Central memory CD8-positive, alpha-beta T cell (primary cell): ENCODE measurements around the gene EPN1.
"Not testable (repeated sequence)": the region's sequence is repeated elsewhere in the genome, so short reads cannot be mapped to it uniquely, and the experiment has no call there.

Experiments
- ATAC-seq: fragments of 150-1000 bp; cut with Tn5 transposase; replicated peaks from 2 replicates; pipeline ENCODE4 v1.10.0; 2022; ENCODE audit warnings: mild to moderate bottlenecking, moderate FRiP score, moderate number of reproducible peaks; ENCODE audit not compliant: poor library complexity, severe bottlenecking; ENCODE audit errors: extremely low read depth
- DNase-seq, 2 donors: peaks; one replicate each; pipeline ENCODE4 v3.0.0; 2021; ENCODE audit warnings: low spot score in 2 of 2
- H3K27ac Mint-ChIP-seq: one replicate; pipeline ENCODE4 v1.8.0; 2022; ENCODE audit warnings: low read depth, mild to moderate bottlenecking, moderate library complexity, mixed read lengths
- H3K27me3 Mint-ChIP-seq: one replicate; pipeline ENCODE4 v1.8.0; 2022; ENCODE audit warnings: mixed read lengths
- H3K36me3 Mint-ChIP-seq: one replicate; pipeline ENCODE4 v1.8.0; 2022; ENCODE audit warnings: mild to moderate bottlenecking, moderate library complexity, mixed read lengths; ENCODE audit not compliant: insufficient read depth
- H3K4me1 Mint-ChIP-seq: one replicate; pipeline ENCODE4 v1.8.0; 2022; ENCODE audit warnings: mixed read lengths
- H3K4me3 Mint-ChIP-seq: one replicate; pipeline ENCODE4 v1.8.0; 2022; ENCODE audit warnings: mild to moderate bottlenecking, moderate library complexity, mixed read lengths
- H3K9me3 Mint-ChIP-seq: one replicate; pipeline ENCODE4 v1.8.0; 2022; ENCODE audit warnings: mixed read lengths

The EPN1 gene

DNA sequence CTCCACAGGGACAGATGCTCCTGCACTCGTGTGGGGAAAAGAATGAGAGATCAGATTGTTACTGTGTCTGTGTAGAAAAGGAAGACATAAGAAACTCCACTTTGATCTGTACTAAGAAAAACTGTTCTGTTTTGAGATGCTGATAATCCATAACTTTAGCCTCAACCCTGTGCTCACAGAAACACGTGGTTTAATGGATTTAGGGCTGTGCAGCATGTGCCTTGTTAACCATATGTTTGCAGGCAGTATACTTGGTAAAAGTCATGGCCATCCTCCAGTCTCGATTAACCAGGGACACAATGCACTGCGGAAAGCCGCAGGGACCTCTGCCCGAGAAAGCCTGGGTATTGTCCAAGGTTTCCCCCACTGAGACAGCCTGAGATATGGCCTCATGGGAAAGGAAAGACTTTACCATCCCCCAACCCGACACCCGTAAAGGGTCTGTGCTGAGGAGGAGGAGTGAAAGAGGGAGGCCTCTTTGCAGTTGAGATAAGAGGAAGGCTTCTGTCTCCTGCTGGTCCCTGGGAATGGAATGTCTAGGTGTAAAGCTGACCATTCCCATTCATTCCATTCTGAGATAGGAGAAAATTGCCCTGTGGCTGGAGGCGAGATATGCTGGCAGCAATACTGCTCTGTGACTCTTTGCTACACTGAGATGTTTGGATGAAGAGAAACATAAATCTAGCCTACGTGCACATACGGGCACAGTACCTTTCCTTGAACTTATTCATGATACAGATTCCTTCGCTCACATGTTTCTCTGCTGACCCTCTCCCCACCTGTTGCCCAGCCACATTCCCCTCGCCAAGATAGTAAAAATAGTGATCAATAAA lies 43.1 kb downstream of the EPN1 start:
- Mint-ChIP-seq H3K27me3 (peaks cover 68% of the 10 kb centered on the region), H3K9me3 (peaks cover 12% of the 10 kb centered on the region)
- not testable (repeated sequence) for ATAC-seq, H3K27ac Mint-ChIP-seq, DNase-seq, H3K4me1 Mint-ChIP-seq, H3K36me3 Mint-ChIP-seq, H3K4me3 Mint-ChIP-seq

- Mint-ChIP-seq H3K4me1 (no peaks in the 10 kb centered on the region), H3K27me3 (peaks cover 84% of the 10 kb centered on the region), H3K36me3 (peaks cover 1% of the 10 kb centered on the region), H3K27ac (no peak overlapping the region), H3K4me3 (no peak overlapping the region), H3K9me3 (peaks cover 12% of the 10 kb centered on the region)
- no peak for DNase-seq
- ATAC-seq = no peak
Measured at GRCh38 chr19:55720214-55720746, 45.3 kb downstream of the EPN1 start.

GRCh38 chr19:55720801-55721200 lies 45.8 kb downstream of the EPN1 start:
- Mint-ChIP-seq H3K27ac (no peak overlapping the region), H3K27me3 (peaks cover 89% of the 10 kb centered on the region), H3K4me1 (no peaks in the 10 kb centered on the region), H3K9me3 (peaks cover 12% of the 10 kb centered on the region), H3K4me3 (no peak overlapping the region), H3K36me3 (peaks cover 1% of the 10 kb centered on the region)
- DNase-seq = no peak
- ATAC-seq = no peak

DNA sequence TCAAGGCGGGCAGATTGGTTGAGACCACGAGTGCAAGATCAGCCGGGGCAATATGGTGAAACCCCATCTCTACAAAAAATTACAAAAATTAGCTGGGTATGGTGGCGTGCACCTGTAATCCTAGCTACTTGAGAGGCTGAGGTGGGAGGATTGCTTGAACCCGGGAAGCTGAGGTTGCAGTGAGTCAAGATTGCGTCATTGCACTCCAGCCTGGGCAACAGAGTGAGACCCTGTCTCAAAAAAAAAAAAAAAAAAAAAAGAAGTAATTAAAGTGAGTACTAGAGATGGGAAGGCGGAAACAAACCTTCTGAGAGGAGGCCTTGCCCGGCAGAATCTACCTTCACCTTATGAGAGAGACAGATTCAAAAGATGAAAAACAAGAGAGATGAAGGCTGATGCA lies 48.5 kb downstream of the EPN1 start:
- Mint-ChIP-seq H3K4me1 (no peaks in the 10 kb centered on the region), H3K9me3 (peaks cover 12% of the 10 kb centered on the region), H3K4me3 (no peak overlapping the region), H3K27me3 (peaks cover 67% of the 10 kb centered on the region), H3K27ac (no peak overlapping the region), H3K36me3 (peaks cover 1% of the 10 kb centered on the region)
- DNase-seq (no peak), ATAC-seq (no peak)

- not testable (repeated sequence) for H3K27ac Mint-ChIP-seq, ATAC-seq, H3K4me3 Mint-ChIP-seq, DNase-seq, H3K36me3 Mint-ChIP-seq, H3K27me3 Mint-ChIP-seq, H3K4me1 Mint-ChIP-seq, H3K9me3 Mint-ChIP-seq
Measured at GRCh38 chr19:55730378-55730777, 55.4 kb downstream of the EPN1 start.

DNA sequence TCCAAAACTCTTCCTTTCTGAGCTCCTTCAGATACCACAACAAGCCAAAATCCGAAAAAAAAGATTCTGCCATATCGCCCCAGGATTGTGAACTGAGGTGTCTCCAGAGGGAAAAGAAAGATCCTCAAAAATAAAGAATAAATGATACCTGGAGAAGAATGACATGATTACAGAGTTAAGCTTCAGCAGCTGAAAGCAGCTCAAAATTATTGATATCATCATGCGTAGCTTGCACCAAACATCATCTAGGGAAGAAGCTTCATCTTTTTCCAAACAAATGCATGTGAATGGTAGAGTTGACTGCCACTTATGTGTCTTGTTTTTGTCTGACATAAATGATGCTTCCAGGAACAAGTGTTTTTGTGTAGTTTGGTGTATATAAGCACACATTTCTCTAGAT lies 63.3 kb downstream of the EPN1 start, which contains the start of gene NLRP9:
Gene NLRP9 (minus strand): TSS at position 101 of the 400 bp plus-strand sequence. CDS start 28 bp downstream, at position 73.
- Mint-ChIP-seq H3K4me3 (no peak within 1 kb of the TSS), H3K36me3 (no peaks in the 10 kb centered on the region), H3K9me3 (no peaks in the 10 kb centered on the region), H3K27ac (no peak within 1 kb of the TSS), H3K27me3 (peaks cover 16% of the 10 kb centered on the region), H3K4me1 (no peaks in the 10 kb centered on the region)
- ATAC-seq (no peak), DNase-seq (no peak)

DNA sequence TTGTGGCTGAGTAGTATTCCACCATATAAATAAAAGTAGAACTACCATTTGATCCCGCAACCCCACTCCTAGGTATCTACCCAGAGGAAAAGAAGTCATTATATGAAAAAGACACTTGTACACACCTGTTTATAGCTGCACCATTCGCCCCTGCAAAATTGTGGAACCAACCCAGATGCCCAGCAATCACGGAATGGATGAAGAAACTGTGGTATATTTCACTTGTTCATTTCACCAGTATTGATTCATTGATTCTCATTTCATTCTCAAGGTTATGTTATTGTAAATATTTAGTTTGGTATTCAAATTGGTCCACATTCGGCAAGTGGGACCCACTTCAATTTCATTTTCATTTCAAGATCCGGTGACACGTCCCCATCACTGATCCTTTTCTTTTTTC lies 75.7 kb downstream of the EPN1 start:
- ATAC-seq = no peak
- H3K36me3 Mint-ChIP-seq = no peaks in the 10 kb centered on the region
- no peak overlapping the region for H3K27ac Mint-ChIP-seq
- H3K27me3 Mint-ChIP-seq = peaks cover 14% of the 10 kb centered on the region
- H3K4me3 Mint-ChIP-seq = no peak overlapping the region
- H3K4me1 Mint-ChIP-seq = no peaks in the 10 kb centered on the region
- DNase-seq = no peak
- no peaks in the 10 kb centered on the region for H3K9me3 Mint-ChIP-seq

GRCh38 chr19:55753401-55753800 lies 78.4 kb downstream of the EPN1 start:
- ATAC-seq = no peak
- no peak overlapping the region for H3K27ac Mint-ChIP-seq

GRCh38 chr19:55756808-55757207 lies 81.8 kb downstream of the EPN1 start:
- H3K9me3 Mint-ChIP-seq, DNase-seq, H3K27ac Mint-ChIP-seq, H3K36me3 Mint-ChIP-seq, ATAC-seq, H3K4me3 Mint-ChIP-seq, H3K4me1 Mint-ChIP-seq: not testable (repeated sequence)
- peaks cover 53% of the 10 kb centered on the region for H3K27me3 Mint-ChIP-seq

More at GRCh38 chr19:55753401-55753800, 78.4 kb downstream of the EPN1 start:
- H3K4me1 Mint-ChIP-seq = no peaks in the 10 kb centered on the region
- no peaks in the 10 kb centered on the region for H3K36me3 Mint-ChIP-seq
- DNase-seq = no peak
- peaks cover 28% of the 10 kb centered on the region for H3K27me3 Mint-ChIP-seq
- no peak overlapping the region for H3K4me3 Mint-ChIP-seq
- no peaks in the 10 kb centered on the region for H3K9me3 Mint-ChIP-seq

DNA sequence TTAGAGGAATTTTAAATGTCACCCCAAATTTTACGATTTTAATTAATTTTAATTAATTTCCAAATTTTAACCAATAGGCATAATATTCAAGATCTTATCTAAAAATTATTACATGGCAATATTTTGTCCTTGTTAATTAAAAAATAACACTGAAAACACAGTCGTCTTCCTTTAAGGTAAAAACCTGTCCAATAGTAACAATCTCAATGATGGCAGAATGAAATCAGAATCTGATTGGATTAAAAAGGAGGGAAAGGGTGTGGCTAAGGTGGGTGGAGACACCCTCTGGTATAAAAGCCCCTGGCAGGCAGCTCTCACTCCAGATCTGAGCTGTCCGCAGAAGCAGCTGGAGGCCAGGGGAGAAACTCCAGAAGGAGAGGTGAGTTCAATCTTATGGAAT lies 83.8 kb downstream of the EPN1 start, which contains the start of gene RFPL4A:
Gene RFPL4A (plus strand): TSS at position 301 of the 400 bp plus-strand sequence. CDS start 2,704 bp downstream, outside the sequence.
- DNase-seq, H3K36me3 Mint-ChIP-seq, H3K27ac Mint-ChIP-seq, ATAC-seq, H3K9me3 Mint-ChIP-seq, H3K4me3 Mint-ChIP-seq, H3K4me1 Mint-ChIP-seq: not testable (repeated sequence)
- H3K27me3 Mint-ChIP-seq = peaks cover 53% of the 10 kb centered on the region
